Stimulated activated CD8-positive, alpha-beta memory T cell treated with anti-CD3 and anti-CD28 coated beads, Interleukin-7, amount 100 ng/mL, for 1 hour (primary cell): ENCODE data around the gene WNT3A.

Source experiments
- DNase-seq, 2 donors: peaks; one replicate each; pipeline ENCODE4 v3.0.0-alpha.2; 2020; ENCODE audit warnings: low read depth in 2 of 2

Gene WNT3A

GRCh38 chr1:228084325-228084724, 77.5 kb downstream of the WNT3A start:
- no peak for DNase-seq

- DNase-seq: no peak
Observed at GRCh38 chr1:228084797-228085196, 78.0 kb downstream of the WNT3A start.

- no peak for DNase-seq
Observed at GRCh38 chr1:228085287-228085951, 78.6 kb downstream of the WNT3A start.

GRCh38 chr1:228087771-228088251, 81.0 kb downstream of the WNT3A start:
- no peak for DNase-seq

- DNase-seq: no peak
Observed at GRCh38 chr1:228088586-228089498, 82.0 kb downstream of the WNT3A start.

GRCh38 chr1:228089519-228090380, 83.0 kb downstream of the WNT3A start:
- DNase-seq: no peak

- no peak for DNase-seq
Observed at GRCh38 chr1:228090613-228091081, 83.8 kb downstream of the WNT3A start.

- DNase-seq: no peak
Observed at GRCh38 chr1:228091084-228091483, 84.3 kb downstream of the WNT3A start.

GRCh38 chr1:228092342-228093049, 85.7 kb downstream of the WNT3A start:
- no peak for DNase-seq

GRCh38 chr1:228093050-228093906, 86.5 kb downstream of the WNT3A start:
- no peak for DNase-seq

GRCh38 chr1:228094432-228095016, 87.7 kb downstream of the WNT3A start:
- DNase-seq: no peak

- no peak for DNase-seq
Observed at GRCh38 chr1:228095161-228095560, 88.4 kb downstream of the WNT3A start.

GRCh38 chr1:228095938-228096337, 89.1 kb downstream of the WNT3A start:
- DNase-seq: no peak

- DNase-seq: no peak
Observed at GRCh38 chr1:228096416-228097332, 89.9 kb downstream of the WNT3A start.

- no peak for DNase-seq
Observed at GRCh38 chr1:228097333-228098081, 90.7 kb downstream of the WNT3A start.

GRCh38 chr1:228098323-228098931, 91.6 kb downstream of the WNT3A start:
- no peak for DNase-seq

GRCh38 chr1:228099331-228099732, 92.5 kb downstream of the WNT3A start:
- DNase-seq: no peak
